PC-9 (cell line): ENCODE results near the gene APOL6. TPM values are rescaled to one million over a fixed set of nuclear protein-coding genes. Genes with fewer than 3 reads are reported as not detected.

Source experiments
- BruUV-seq: library from RNA; stranded (reverse); fragments of 400-500 nt; replicated peaks from 2 replicates; lab custom pipeline; 2021; lab: Mats Ljungman, UMichigan
- CTCF ChIA-PET: fragments of 300-600 bp; sonication (Branson Sonifier 250); formaldehyde crosslinking; loops from one replicate; lab custom pipeline; 2022; ENCODE audit warnings: antibody characterized with exemption; lab: Charles Lee
- POLR2A ChIA-PET: fragments of 300-600 bp; sonication (Branson Sonifier 250); formaldehyde crosslinking; loops from one replicate; lab custom pipeline; 2022; ENCODE audit warnings: antibody characterized with exemption; ENCODE audit not compliant: unreplicated experiment; lab: Charles Lee
- DNase-seq, 2 experiments: peaks; one replicate each; pipeline versions ENCODE4 v3.0.0 to v3.0.0-alpha.2; 2015 to 2022; ENCODE audit warnings: mixed read lengths in 1 of 2
- H2AFZ ChIP-seq: fragments of 200-600 bp; sonication (generic); 2 replicates; pipeline ENCODE4 v1.8.1; 2017; ENCODE audit warnings: antibody characterized with exemption
- H3F3A ChIP-seq: fragments of 200-600 bp; sonication (generic); 2 replicates; pipeline ENCODE4 v1.8.1; 2017; ENCODE audit warnings: antibody characterized with exemption, mild to moderate bottlenecking, low read depth; ENCODE audit not compliant: insufficient read depth
- H3K27ac ChIP-seq: fragments of 200-600 bp; sonication (generic); 2 replicates; pipeline ENCODE4 v1.6.1; 2016; ENCODE audit warnings: mixed run types
- H3K27me3 ChIP-seq: fragments of 200-600 bp; sonication (generic); 2 replicates; pipeline ENCODE4 v1.6.1; 2016; ENCODE audit warnings: low read depth, mixed run types; ENCODE audit not compliant: insufficient read depth
- H3K36me3 ChIP-seq: fragments of 200-600 bp; sonication (generic); 2 replicates; pipeline ENCODE4 v1.6.1; 2016; ENCODE audit warnings: low read depth, mixed run types
- H3K4me1 ChIP-seq: fragments of 200-600 bp; sonication (generic); replicated peaks from 2 replicates; pipeline ENCODE4 v1.6.1; 2016; ENCODE audit warnings: mixed run types; ENCODE audit not compliant: insufficient read depth
- H3K4me2 ChIP-seq: fragments of 200-600 bp; sonication (generic); 2 replicates; pipeline ENCODE4 v1.6.1; 2017; ENCODE audit warnings: mixed run types
- H3K4me3 ChIP-seq: fragments of 200-600 bp; sonication (generic); 2 replicates; pipeline ENCODE4 v1.6.1; 2016; ENCODE audit warnings: mixed run types
- H3K79me2 ChIP-seq: fragments of 200-600 bp; sonication (generic); 2 replicates; pipeline ENCODE4 v1.6.1; 2017; ENCODE audit warnings: low read depth, mixed run types
- H3K9me2 ChIP-seq: fragments of 200-600 bp; sonication (generic); 2 replicates; pipeline ENCODE4 v1.8.1; 2017; ENCODE audit warnings: mild to moderate bottlenecking; ENCODE audit not compliant: insufficient read depth
- H3K9me3 ChIP-seq: fragments of 200-600 bp; sonication (generic); 2 replicates; pipeline ENCODE4 v1.8.1; 2016; ENCODE audit warnings: low read depth; ENCODE audit not compliant: insufficient read depth
- H4K20me1 ChIP-seq: fragments of 200-600 bp; sonication (generic); 2 replicates; pipeline ENCODE4 v1.8.1; 2017; ENCODE audit not compliant: insufficient read depth
- CTCF ChIP-seq: fragments of 200-600 bp; sonication (generic); conservative IDR thresholded peaks from 2 replicates; pipeline ENCODE4 v1.6.1; 2017; ENCODE audit warnings: mixed run types, antibody characterized with exemption, mild to moderate bottlenecking, moderate library complexity
- EZH2 ChIP-seq: fragments of 200-600 bp; sonication (generic); IDR thresholded peaks from 2 replicates; pipeline ENCODE4 v1.8.0; 2017; ENCODE audit warnings: antibody characterized with exemption, low read depth
- intact Hi-C: fragments of 100-400 bp; cut with micrococcal nuclease; formaldehyde crosslinking; loops from one replicate; pipeline ENCODE4 v1.10.0; 2022; ENCODE audit not compliant: unreplicated experiment
- total RNA-seq: library from RNA; stranded (reverse); gene quantifications from 2 replicates; pipeline ENCODE4 v1.2.3, GENCODE V29; 2021

Gene APOL6
- total RNA-seq, 1 experiment from 2014 or later: 18.6 TPM

- Histone ChIP-seq H3K4me1 (peaks cover 65% of the 10 kb centered on the region), H4K20me1 (no peaks in the 10 kb centered on the region), H3K9me3 (no peaks in the 10 kb centered on the region), H2AFZ (no peak overlapping the region), H3K4me3 (no peak overlapping the region), H3K9me2 (no peaks in the 10 kb centered on the region), H3K79me2 (no peaks in the 10 kb centered on the region), H3F3A (peaks cover 72% of the 10 kb centered on the region), H3K27me3 (no peaks in the 10 kb centered on the region), H3K27ac (peak overlapping the region; percentile 91), H3K4me2 (peak overlapping the region; percentile 67), H3K36me3 (no peaks in the 10 kb centered on the region)
- intact Hi-C loops: loop anchor here (1.0 to 5.0 kb wide), 3 partner anchors 13 to 290 kb away; no protein-coding TSS in a partner anchor
- ChIA-PET POLR2A (interaction anchor here (0.6 to 1.2 kb wide), 4 partner anchors 13 to 231 kb away, joined by 3 to 6 read pairs (median 5); no protein-coding TSS in a partner anchor), CTCF (interaction anchor here (0.5 to 0.7 kb wide), 2 partner anchors 20 to 252 kb away, joined by 4 to 6 read pairs; no protein-coding TSS in a partner anchor)
- DNase-seq: peak; percentile 91 to 100
- no TSS peak for BruUV-seq
- no peak for TF ChIP-seq EZH2
Observed at GRCh38 chr22:35601743-35602615, 46.3 kb upstream of the APOL6 start.

- Histone ChIP-seq H3K4me3 (peak overlapping the region; percentile 16; the same call in 1 of the 2 replicates), H3K9me2 (no peaks in the 10 kb centered on the region), H3K9me3 (no peaks in the 10 kb centered on the region), H2AFZ (no peak overlapping the region), H3K4me2 (peak overlapping the region; percentile 67), H4K20me1 (no peaks in the 10 kb centered on the region), H3K27me3 (no peaks in the 10 kb centered on the region), H3K27ac (peak overlapping the region; percentile 91), H3K79me2 (no peaks in the 10 kb centered on the region), H3K4me1 (peaks cover 78% of the 10 kb centered on the region), H3F3A (peaks cover 71% of the 10 kb centered on the region), H3K36me3 (no peaks in the 10 kb centered on the region)
- DNase-seq: peak; percentile 72 to 99
- CTCF ChIA-PET: interaction anchor here (0.6 to 0.7 kb wide), 3 partner anchors 44 to 540 kb away, joined by 3 to 8 read pairs (median 4); no protein-coding TSS in a partner anchor
- POLR2A ChIA-PET: interaction anchor here (0.5 kb wide), 1 partner anchor 25 kb away, joined by 6 read pairs; no protein-coding TSS in a partner anchor
- TF ChIP-seq CTCF: no peak
- TF ChIP-seq EZH2: no peak
- BruUV-seq: no TSS peak
- intact Hi-C loops: loop anchor here (5.0 kb wide), 1 partner anchor 292 kb away; no protein-coding TSS in a partner anchor
Observed at GRCh38 chr22:35604621-35605368, 43.5 kb upstream of the APOL6 start.

- Histone ChIP-seq H3K4me1 (peaks cover 76% of the 10 kb centered on the region), H3K4me2 (peak overlapping the region; percentile 67), H3F3A (peaks cover 68% of the 10 kb centered on the region), H3K9me3 (no peaks in the 10 kb centered on the region), H3K36me3 (no peaks in the 10 kb centered on the region), H3K27ac (peak overlapping the region; percentile 91), H4K20me1 (no peaks in the 10 kb centered on the region), H3K79me2 (no peaks in the 10 kb centered on the region), H3K27me3 (no peaks in the 10 kb centered on the region), H3K9me2 (no peaks in the 10 kb centered on the region), H3K4me3 (no peak overlapping the region), H2AFZ (no peak overlapping the region)
- CTCF ChIA-PET: no interaction called here
- TF ChIP-seq CTCF (no peak), EZH2 (no peak)
- no peak for DNase-seq
- BruUV-seq: no TSS peak
- POLR2A ChIA-PET: no interaction called here
- intact Hi-C loops: no loop called here
Observed at GRCh38 chr22:35605369-35605680, 42.9 kb upstream of the APOL6 start.
